GM12864 (cell line): ENCODE measurements around the gene CNTNAP5.

ENCODE experiments used
- DNase-seq: peaks from one replicate; pipeline ENCODE4 v3.0.0-alpha.2; 2011; ENCODE audit warnings: low read depth
- H3K4me3 ChIP-seq: 2 replicates; pipeline ENCODE4 v1.5.1; 2011; ENCODE audit warnings: mild to moderate bottlenecking, low read depth, low read length, control low read depth
- TF ChIP-seq, protein P1 (sequence below): IDR thresholded peaks from 2 replicates; pipeline ENCODE4 v1.5.1; 2011; ENCODE audit warnings: low read depth, mild to moderate bottlenecking, moderate library complexity, low read length, control low read depth, inconsistent platforms; ENCODE audit errors: missing control alignments

Gene CNTNAP5

DNA sequence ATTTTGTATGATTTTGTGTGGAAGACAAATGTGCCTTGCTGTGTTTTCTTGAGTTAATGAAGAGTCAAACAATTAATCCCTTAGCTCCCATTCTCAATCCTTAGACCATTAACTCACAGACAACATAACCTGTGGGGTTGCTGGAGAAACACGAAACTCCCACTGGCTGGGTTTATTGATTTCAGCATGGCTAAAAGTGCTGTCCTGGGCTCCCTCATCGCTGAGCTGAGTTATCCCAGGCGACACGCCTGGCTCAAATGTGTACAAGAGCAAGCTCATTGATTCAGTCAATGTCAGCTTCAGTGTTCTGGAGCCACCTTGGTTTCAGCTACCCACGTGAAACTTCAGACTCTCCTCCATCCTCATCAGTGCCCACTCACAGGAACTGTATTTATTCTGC, 896.1 kb downstream of the CNTNAP5 start:
- no peak for DNase-seq
- H3K4me3 ChIP-seq, result no peak overlapping the region
- TF ChIP-seq, protein P1, sequence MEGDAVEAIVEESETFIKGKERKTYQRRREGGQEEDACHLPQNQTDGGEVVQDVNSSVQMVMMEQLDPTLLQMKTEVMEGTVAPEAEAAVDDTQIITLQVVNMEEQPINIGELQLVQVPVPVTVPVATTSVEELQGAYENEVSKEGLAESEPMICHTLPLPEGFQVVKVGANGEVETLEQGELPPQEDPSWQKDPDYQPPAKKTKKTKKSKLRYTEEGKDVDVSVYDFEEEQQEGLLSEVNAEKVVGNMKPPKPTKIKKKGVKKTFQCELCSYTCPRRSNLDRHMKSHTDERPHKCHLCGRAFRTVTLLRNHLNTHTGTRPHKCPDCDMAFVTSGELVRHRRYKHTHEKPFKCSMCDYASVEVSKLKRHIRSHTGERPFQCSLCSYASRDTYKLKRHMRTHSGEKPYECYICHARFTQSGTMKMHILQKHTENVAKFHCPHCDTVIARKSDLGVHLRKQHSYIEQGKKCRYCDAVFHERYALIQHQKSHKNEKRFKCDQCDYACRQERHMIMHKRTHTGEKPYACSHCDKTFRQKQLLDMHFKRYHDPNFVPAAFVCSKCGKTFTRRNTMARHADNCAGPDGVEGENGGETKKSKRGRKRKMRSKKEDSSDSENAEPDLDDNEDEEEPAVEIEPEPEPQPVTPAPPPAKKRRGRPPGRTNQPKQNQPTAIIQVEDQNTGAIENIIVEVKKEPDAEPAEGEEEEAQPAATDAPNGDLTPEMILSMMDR, result no peak

DNA sequence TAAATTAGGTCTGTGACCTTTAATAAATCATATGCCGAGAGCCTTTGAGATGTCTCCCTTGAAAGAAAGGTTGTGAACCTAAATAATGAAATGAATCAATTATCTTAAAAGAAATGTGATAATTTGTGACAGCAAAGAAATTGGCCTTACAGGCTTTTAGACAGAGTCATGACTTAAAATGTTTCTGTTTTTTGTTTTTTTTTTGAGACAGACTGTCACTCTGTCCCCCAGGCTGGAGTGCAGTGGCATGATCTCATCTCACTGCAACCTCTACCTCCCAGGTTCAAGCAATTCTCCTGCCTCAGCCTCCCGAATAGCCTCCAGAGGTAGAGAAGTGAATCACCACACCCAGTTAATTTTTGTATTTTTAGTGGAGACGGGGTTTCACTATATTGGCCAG, 898.0 kb downstream of the CNTNAP5 start:
- TF ChIP-seq, protein P1, result no peak
- no peak for DNase-seq
- H3K4me3 ChIP-seq, result no peak overlapping the region

DNA sequence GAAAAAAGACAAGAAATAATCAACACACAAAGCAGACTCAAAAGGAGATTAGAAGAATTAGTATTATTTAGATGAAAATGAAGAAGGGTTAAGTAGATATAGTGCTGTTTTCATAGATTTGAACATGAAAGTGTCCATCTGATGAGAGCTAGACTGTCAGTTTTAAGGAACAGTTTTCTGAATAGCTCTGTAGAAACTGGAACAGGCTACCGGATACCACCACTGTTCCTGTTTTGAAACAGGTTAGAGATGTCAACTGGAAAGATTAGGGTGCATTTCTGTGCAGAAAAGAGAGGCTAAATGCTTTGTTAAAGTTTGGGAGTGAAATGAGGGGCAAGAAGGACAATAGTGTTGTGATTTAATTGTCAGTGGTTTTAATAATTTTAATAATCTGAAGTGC, 908.8 kb downstream of the CNTNAP5 start:
- TF ChIP-seq, protein P1, result no peak
- DNase-seq, result no peak

DNA sequence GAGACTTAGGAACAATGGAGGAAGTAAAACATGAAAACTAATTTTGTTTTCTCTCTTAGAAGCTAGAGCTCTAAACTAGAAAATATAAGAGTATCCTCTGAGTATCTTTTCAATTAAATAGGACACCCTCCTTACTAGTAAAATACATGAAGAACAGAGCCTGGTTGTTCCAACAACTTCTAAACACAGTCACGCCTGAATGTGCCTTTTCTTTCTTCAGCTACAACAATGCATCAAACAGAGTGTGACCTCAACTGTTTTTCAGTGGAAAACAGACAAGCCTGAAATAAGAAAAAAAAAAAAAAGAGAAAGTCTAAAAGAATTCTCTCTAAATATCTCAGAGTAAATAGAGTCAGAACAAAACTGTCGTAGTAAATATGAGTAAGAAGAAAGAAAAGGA, 928.8 kb downstream of the CNTNAP5 start:
- no peak overlapping the region for H3K4me3 ChIP-seq
- DNase-seq, result no peak
- TF ChIP-seq, protein P1, result no peak

More for the DNA sequence above, 908.8 kb downstream of the CNTNAP5 start:
- H3K4me3 ChIP-seq, result no peak overlapping the region

DNA sequence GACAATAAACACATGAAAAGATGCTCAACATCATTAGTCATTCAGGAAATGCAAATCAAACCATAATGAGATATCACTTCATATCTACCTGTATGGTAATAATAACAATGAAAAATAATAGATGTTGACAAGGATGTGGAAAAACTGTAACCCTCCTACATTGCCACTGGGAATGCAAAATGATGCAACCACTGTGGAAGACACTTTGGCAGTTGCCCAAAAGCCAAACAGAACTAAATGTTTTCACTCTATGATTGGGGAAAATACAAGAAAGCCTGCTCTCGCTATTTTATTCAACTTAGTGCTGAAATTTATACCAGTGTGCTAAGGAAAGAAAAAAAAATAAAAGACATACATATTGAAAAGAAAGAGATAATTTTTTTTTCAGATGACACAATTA, 934.5 kb downstream of the CNTNAP5 start:
- no peak for DNase-seq
- TF ChIP-seq, protein P1, result no peak
- no peak overlapping the region for H3K4me3 ChIP-seq

DNA sequence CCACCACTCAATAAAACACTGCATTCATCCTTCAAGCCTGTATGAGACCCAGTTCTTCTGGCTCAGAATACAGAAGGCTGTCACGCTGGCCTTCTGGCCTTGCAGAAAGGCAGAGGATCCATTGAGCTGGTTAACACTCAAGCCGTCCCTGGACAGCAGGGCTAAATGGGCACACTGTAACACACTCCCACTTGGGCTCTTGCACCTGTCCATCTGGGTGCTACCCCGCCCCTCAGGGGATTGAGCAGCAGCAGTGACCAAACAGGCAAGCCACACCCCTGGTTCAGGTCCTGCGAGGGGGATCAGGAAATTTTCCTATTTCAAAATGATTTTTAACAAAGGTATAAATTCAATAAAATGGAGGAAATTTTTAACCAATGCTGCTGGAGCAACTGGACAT, 936.0 kb downstream of the CNTNAP5 start:
- TF ChIP-seq, protein P1, result no peak
- no peak overlapping the region for H3K4me3 ChIP-seq
- DNase-seq, result no peak
